ENCODE measurements around the gene KCNQ1.

- TF ChIP-seq, protein P1, sequence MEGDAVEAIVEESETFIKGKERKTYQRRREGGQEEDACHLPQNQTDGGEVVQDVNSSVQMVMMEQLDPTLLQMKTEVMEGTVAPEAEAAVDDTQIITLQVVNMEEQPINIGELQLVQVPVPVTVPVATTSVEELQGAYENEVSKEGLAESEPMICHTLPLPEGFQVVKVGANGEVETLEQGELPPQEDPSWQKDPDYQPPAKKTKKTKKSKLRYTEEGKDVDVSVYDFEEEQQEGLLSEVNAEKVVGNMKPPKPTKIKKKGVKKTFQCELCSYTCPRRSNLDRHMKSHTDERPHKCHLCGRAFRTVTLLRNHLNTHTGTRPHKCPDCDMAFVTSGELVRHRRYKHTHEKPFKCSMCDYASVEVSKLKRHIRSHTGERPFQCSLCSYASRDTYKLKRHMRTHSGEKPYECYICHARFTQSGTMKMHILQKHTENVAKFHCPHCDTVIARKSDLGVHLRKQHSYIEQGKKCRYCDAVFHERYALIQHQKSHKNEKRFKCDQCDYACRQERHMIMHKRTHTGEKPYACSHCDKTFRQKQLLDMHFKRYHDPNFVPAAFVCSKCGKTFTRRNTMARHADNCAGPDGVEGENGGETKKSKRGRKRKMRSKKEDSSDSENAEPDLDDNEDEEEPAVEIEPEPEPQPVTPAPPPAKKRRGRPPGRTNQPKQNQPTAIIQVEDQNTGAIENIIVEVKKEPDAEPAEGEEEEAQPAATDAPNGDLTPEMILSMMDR (conservative IDR thresholded peaks at IDR 0.05 in 1 of 2, IDR thresholded peaks at IDR 0.05 in 1 of 2; ENCODE audit: low read depth in 1 of 2, low read length in 2 of 2), result no peak
- TF ChIP-seq EZH2 (IDR thresholded peaks at IDR 0.05; ENCODE audit: low read length, missing control alignments), result peak; percentile 65
Observed at GRCh38 chr11:2798951-2799761, 354.3 kb downstream of the KCNQ1 start.

All from fibroblast of lung (primary cell).